Peyer's patch (tissue), 4 donors: ENCODE results near the gene MGMT. TPM values are rescaled to one million over a fixed set of nuclear protein-coding genes. Genes with fewer than 3 reads are reported as not detected.

Experiments
- DNase-seq, 3 donors: peaks; one replicate each; pipeline ENCODE4 v3.0.0-alpha.2; 2017 to 2019
- H3K27ac ChIP-seq, 4 donors: fragments of 200-600 bp; sonication (generic); one replicate each; pipeline ENCODE4 v1.5.1; 2016 to 2019
- H3K27me3 ChIP-seq, 2 donors: fragments of 200-600 bp; sonication (generic); one replicate each; pipeline ENCODE4 v1.5.1; 2019
- H3K36me3 ChIP-seq, 3 donors: fragments of 200-600 bp; sonication (generic); one replicate each; pipeline ENCODE4 v1.5.1; 2016 to 2019
- H3K4me1 ChIP-seq, 4 donors: fragments of 200-600 bp; sonication (generic); one replicate each; pipeline ENCODE4 v1.5.1; 2016 to 2019
- H3K4me3 ChIP-seq, 4 donors: fragments of 200-600 bp; sonication (generic); 1 replicate in 3 of 4; 2 replicates in 1 of 4; pipeline ENCODE4 v1.5.1; 2016 to 2019; ENCODE audit warnings: mild to moderate bottlenecking in 1 of 4
- H3K9me3 ChIP-seq, 4 donors: fragments of 200-600 bp; sonication (generic); one replicate each; pipeline ENCODE4 v1.5.1; 2016 to 2019; ENCODE audit warnings: mild to moderate bottlenecking in 1 of 4
- POLR2A ChIP-seq, 2 donors: fragments of 450-650 bp; IDR thresholded peaks; one replicate each; pipeline ENCODE4 v1.5.1; 2017; ENCODE audit warnings: antibody characterized with exemption in 2 of 2, mild to moderate bottlenecking in 2 of 2, moderate library complexity in 2 of 2
- total RNA-seq, 4 donors: library from RNA; depleted of rRNA; stranded (reverse); fragments of >200 nt; gene quantifications; one replicate each; pipeline ENCODE4 v1.1.0, GENCODE V29; 2016
- TF ChIP-seq, protein P1 (sequence below), 6 experiments: fragments of 450-650 bp in 4 of 6; fragments of 200-600 bp in 2 of 6; sonication (generic) in 1 of 6; IDR thresholded peaks; one replicate each; pipeline ENCODE4 v1.5.1; 2017 to 2019; ENCODE audit warnings: antibody characterized with exemption in 6 of 6, mild to moderate bottlenecking in 3 of 6, moderate library complexity in 1 of 6

Gene MGMT
- total RNA-seq, 4 donors from 2014 or later, result 24.5 to 43.7 (median 35.3) TPM

DNA sequence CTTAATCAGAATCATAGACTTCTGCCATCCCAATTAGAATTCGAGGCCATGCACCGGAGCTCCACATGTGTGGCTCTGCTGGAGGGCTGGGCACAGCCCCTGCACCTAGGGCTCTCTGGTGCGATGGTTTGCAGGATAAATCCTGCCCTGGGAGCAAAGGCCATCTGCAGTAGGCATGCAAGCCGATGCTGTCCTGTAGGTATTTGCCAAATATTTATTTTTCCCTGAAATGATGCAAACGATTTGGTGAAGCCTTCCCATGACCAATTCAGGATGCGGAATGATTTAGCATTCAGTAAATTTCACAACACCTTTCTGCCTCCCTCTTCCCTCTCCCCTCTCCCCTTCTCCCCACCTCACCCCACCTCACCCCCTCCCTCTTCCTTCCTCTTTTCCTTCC is 326.4 kb downstream of the MGMT start:
- Histone ChIP-seq H3K4me3 (no peak overlapping the region), H3K27me3 (no peaks in the 10 kb centered on the region), H3K9me3 (no peaks in the 10 kb centered on the region), H3K4me1 (no peaks in the 10 kb centered on the region), H3K27ac (no peak overlapping the region), H3K36me3 (no peaks in the 10 kb centered on the region)
- DNase-seq, result no peak
- TF ChIP-seq, protein P1, sequence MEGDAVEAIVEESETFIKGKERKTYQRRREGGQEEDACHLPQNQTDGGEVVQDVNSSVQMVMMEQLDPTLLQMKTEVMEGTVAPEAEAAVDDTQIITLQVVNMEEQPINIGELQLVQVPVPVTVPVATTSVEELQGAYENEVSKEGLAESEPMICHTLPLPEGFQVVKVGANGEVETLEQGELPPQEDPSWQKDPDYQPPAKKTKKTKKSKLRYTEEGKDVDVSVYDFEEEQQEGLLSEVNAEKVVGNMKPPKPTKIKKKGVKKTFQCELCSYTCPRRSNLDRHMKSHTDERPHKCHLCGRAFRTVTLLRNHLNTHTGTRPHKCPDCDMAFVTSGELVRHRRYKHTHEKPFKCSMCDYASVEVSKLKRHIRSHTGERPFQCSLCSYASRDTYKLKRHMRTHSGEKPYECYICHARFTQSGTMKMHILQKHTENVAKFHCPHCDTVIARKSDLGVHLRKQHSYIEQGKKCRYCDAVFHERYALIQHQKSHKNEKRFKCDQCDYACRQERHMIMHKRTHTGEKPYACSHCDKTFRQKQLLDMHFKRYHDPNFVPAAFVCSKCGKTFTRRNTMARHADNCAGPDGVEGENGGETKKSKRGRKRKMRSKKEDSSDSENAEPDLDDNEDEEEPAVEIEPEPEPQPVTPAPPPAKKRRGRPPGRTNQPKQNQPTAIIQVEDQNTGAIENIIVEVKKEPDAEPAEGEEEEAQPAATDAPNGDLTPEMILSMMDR (IDR thresholded peaks at IDR 0.05), result no peak
- TF ChIP-seq POLR2A (IDR thresholded peaks at IDR 0.05), result no peak

DNA sequence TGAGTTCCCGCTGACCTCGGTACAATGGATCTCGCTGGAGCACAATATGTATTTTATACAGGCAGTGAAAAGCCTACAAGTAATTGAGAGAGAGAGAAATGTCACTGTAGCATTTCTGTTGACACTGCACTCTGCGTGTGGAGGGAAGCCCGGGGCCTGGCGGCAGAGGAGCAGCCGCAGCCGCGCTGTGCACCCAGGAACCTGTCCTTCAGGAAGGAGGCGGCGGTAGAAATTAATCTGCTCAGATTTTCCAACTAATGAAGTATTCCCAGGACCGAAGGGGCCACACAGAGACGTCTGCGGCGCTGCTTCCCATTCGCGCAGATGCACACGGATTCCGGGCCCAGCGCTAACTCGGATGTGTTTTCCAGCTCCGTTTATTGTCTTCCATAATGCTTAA is 327.0 kb downstream of the MGMT start:
- Histone ChIP-seq H3K36me3 (no peaks in the 10 kb centered on the region), H3K27ac (no peak overlapping the region), H3K27me3 (no peaks in the 10 kb centered on the region), H3K9me3 (no peaks in the 10 kb centered on the region), H3K4me3 (no peak overlapping the region), H3K4me1 (no peaks in the 10 kb centered on the region)
- DNase-seq, result no peak
- no peak for TF ChIP-seq POLR2A (IDR thresholded peaks at IDR 0.05)
- TF ChIP-seq, protein P1 (IDR thresholded peaks at IDR 0.05), result no peak

DNA sequence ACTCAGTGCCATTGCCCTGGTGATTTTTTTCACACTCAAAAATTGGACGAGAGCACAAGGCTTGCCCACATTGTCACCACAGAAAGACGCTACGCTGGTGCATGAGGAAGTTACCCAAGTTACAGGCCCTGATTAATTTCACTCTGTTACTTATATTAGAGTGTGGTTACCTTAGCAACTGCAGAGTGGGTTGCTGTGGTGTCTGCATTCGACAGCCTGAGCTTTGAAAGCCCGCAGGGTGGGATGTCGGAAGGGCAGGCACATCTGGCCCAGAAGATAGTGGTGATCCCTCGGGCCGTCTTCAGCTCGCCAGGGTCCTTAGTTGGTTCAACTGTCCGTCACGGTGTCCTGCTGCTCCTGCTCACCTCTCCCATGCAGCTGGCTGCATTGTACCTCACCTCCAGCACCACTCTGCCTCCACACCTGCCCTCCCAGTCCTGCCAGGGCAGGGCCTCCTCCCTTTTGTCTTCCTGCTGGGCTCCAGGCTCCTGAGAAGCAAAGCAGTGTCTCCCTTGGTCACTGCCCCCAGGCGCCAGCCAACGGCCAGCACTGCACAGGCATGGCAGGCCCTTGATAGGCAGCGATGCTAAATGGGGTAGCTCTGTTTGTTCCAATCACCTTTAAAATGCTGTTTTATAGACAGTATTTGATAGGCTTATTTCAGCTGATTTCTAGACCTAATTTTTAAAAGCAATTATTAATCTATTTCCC is 329.8 kb downstream of the MGMT start:
- Histone ChIP-seq H3K27ac (no peak overlapping the region), H3K4me1 (no peaks in the 10 kb centered on the region), H3K27me3 (no peaks in the 10 kb centered on the region), H3K4me3 (no peak overlapping the region), H3K36me3 (no peaks in the 10 kb centered on the region), H3K9me3 (no peaks in the 10 kb centered on the region)
- no peak for TF ChIP-seq POLR2A (IDR thresholded peaks at IDR 0.05)
- TF ChIP-seq, protein P1 (IDR thresholded peaks at IDR 0.05), result no peak
- DNase-seq, result no peak

DNA sequence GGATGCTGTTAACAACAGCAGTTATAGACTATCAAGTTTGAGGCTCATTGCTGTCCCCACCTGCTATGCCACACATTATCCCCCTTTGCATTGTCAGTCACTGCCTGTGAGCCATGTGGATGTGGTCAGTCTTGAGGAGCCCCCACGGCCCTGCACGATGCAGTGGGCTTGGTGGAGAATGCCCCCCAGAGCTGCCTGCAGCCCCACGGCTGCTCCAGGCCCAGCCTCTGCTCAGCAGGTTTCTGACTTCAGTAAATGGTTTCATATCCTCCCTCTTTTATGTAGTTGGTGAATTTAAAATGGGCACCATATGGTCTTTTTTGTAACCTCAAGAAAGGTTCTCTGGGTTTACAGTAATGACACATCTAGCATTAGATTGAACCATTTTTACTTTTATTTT is 332.9 kb downstream of the MGMT start:
- no peak for TF ChIP-seq POLR2A (IDR thresholded peaks at IDR 0.05)
- TF ChIP-seq, protein P1 (IDR thresholded peaks at IDR 0.05), result no peak
- Histone ChIP-seq H3K9me3 (no peaks in the 10 kb centered on the region), H3K36me3 (no peaks in the 10 kb centered on the region), H3K27ac (no peak overlapping the region), H3K4me3 (no peak overlapping the region), H3K4me1 (no peaks in the 10 kb centered on the region), H3K27me3 (no peaks in the 10 kb centered on the region)
- DNase-seq, result no peak

DNA sequence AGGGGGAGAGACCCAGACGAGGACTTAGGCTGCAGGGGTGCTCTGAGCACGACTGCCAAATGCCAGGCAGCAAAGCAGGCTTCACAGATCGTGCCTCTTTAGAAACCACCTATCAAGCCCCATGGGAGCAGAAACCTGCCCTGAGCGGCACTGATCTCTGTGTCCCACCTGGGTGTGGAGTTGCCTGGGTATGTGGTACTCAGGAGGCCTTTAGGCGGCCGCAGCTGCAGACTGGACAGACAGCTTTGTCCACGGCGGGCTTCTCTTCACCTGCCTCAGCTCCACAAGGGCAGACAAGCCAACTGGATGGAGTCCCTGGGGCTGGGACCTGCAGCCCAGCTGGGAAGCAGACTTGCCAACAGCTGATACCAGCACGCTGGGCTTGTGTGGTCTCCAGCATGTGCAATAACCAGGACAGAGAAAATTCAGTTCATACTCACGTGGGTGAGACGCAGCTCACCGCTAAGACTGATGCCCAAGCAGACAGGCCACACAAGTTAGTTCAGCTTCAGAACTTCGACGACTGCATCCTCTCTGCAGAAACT is 333.8 kb downstream of the MGMT start:
- H3K9me3 ChIP-seq, result no peaks in the 10 kb centered on the region

More for the DNA sequence above, 333.8 kb downstream of the MGMT start:
- no peaks in the 10 kb centered on the region for H3K36me3 ChIP-seq
- DNase-seq, result no peak
- H3K4me3 ChIP-seq, result no peak overlapping the region
- H3K27me3 ChIP-seq, result no peaks in the 10 kb centered on the region
- H3K4me1 ChIP-seq, result no peaks in the 10 kb centered on the region
- H3K27ac ChIP-seq, result no peak overlapping the region
- TF ChIP-seq, protein P1 (IDR thresholded peaks at IDR 0.05), result no peak
- no peak for TF ChIP-seq POLR2A (IDR thresholded peaks at IDR 0.05)
